Activated B cell treated with CpG ODN at 0.5 μM for 24 hours (primary cell): ENCODE results near the gene XPA. TPM values are rescaled to one million over a fixed set of nuclear protein-coding genes. Genes with fewer than 3 reads are reported as not detected.

Experiments used
- ATAC-seq: fragments of 200-7000 bp; cut with Tn5 transposase; one replicate; pipeline ENCODE4 v1.10.0; 2021; ENCODE audit warnings: low read depth, mild to moderate bottlenecking, moderate library complexity
- CTCF ChIA-PET: fragments of 350-600 bp; sonication (Branson Sonifier 250); formaldehyde crosslinking; loops from one replicate; lab custom pipeline; 2021; ENCODE audit warnings: antibody characterized with exemption; lab: Charles Lee
- POLR2A ChIA-PET: fragments of 350-600 bp; sonication (Branson Sonifier 250); formaldehyde crosslinking; loops from one replicate; lab custom pipeline; 2021; ENCODE audit warnings: antibody characterized with exemption; lab: Charles Lee
- DNase-seq: peaks from one replicate; pipeline ENCODE4 v3.0.0; 2022
- H3K27ac Mint-ChIP-seq: one replicate; pipeline ENCODE4 v1.8.0; 2020; ENCODE audit warnings: mixed read lengths
- H3K27me3 Mint-ChIP-seq: one replicate; pipeline ENCODE4 v1.8.0; 2021; ENCODE audit warnings: mixed read lengths
- H3K36me3 Mint-ChIP-seq: one replicate; pipeline ENCODE4 v1.8.0; 2021; ENCODE audit warnings: low read depth, mixed read lengths
- H3K4me1 Mint-ChIP-seq: one replicate; pipeline ENCODE4 v1.8.0; 2021; ENCODE audit warnings: mixed read lengths
- H3K4me3 Mint-ChIP-seq: one replicate; pipeline ENCODE4 v1.8.0; 2020; ENCODE audit warnings: mild to moderate bottlenecking, mixed read lengths
- H3K9me3 Mint-ChIP-seq: one replicate; pipeline ENCODE4 v1.8.0; 2020; ENCODE audit warnings: mixed read lengths
- CTCF ChIP-seq: fragments of 200-600 bp; IDR thresholded peaks from one replicate; pipeline ENCODE4 v1.8.0; 2022; ENCODE audit warnings: antibody characterized with exemption, mild to moderate bottlenecking
- intact Hi-C: fragments of 100-400 bp; cut with micrococcal nuclease; formaldehyde crosslinking; loops from one replicate; pipeline ENCODE4 v1.15.1; 2024
- total RNA-seq: library from RNA; stranded (reverse); gene quantifications from 2 replicates; pipeline ENCODE4 v1.2.3, GENCODE V29; 2022

XPA gene
- total RNA-seq, 1 donor from 2014 or later = 18.1 TPM

- H3K36me3 Mint-ChIP-seq = peaks cover 91% of the 10 kb centered on the region
- H3K27me3 Mint-ChIP-seq = no peaks in the 10 kb centered on the region
- intact Hi-C loops = no loop called here
- no peak for ATAC-seq
- POLR2A ChIA-PET = no interaction called here
- peaks cover 2% of the 10 kb centered on the region for H3K4me1 Mint-ChIP-seq
- H3K27ac Mint-ChIP-seq = no peak overlapping the region
- TF ChIP-seq CTCF = no peak
- H3K9me3 Mint-ChIP-seq = no peaks in the 10 kb centered on the region
- CTCF ChIA-PET = interaction anchor here (1.1 kb wide), 1 partner anchor 36 kb away, joined by 3 read pairs; the partner anchor contains the start of gene NCBP1
- DNase-seq = no peak
- H3K4me3 Mint-ChIP-seq = no peak overlapping the region
Observed at GRCh38 chr9:97670586-97670985, 26.6 kb downstream of the XPA start.

- POLR2A ChIA-PET = no interaction called here
- CTCF ChIA-PET = no interaction called here
- Mint-ChIP-seq H3K36me3 (peaks cover 90% of the 10 kb centered on the region), H3K9me3 (no peaks in the 10 kb centered on the region), H3K4me3 (no peak overlapping the region), H3K27ac (no peak overlapping the region), H3K4me1 (peaks cover 2% of the 10 kb centered on the region), H3K27me3 (no peaks in the 10 kb centered on the region)
- no peak for TF ChIP-seq CTCF
- ATAC-seq (no peak), DNase-seq (no peak)
- intact Hi-C loops = no loop called here
Observed at GRCh38 chr9:97668485-97668884, 28.7 kb downstream of the XPA start.

GRCh38 chr9:97666907-97667686 lies 30.0 kb downstream of the XPA start:
- Mint-ChIP-seq H3K27ac (peak overlapping the region; percentile 1), H3K4me1 (peaks cover 2% of the 10 kb centered on the region), H3K4me3 (no peak overlapping the region), H3K27me3 (no peaks in the 10 kb centered on the region), H3K36me3 (peaks cover 92% of the 10 kb centered on the region), H3K9me3 (no peaks in the 10 kb centered on the region)
- ATAC-seq (no peak), DNase-seq (no peak)
- ChIA-PET POLR2A (no interaction called here), CTCF (interaction anchor here (1.0 kb wide), 1 partner anchor 13 kb away, joined by 3 read pairs; no protein-coding TSS in a partner anchor)
- no peak for TF ChIP-seq CTCF
- intact Hi-C loops = no loop called here

GRCh38 chr9:97665742-97666141 lies 31.4 kb downstream of the XPA start:
- CTCF ChIA-PET = no interaction called here
- H3K4me3 Mint-ChIP-seq = no peak overlapping the region
- peaks cover 88% of the 10 kb centered on the region for H3K36me3 Mint-ChIP-seq
- H3K27me3 Mint-ChIP-seq = no peaks in the 10 kb centered on the region
- intact Hi-C loops = no loop called here
- no peak for DNase-seq
- no peak overlapping the region for H3K27ac Mint-ChIP-seq
- no peaks in the 10 kb centered on the region for H3K9me3 Mint-ChIP-seq
- no peak for ATAC-seq
- H3K4me1 Mint-ChIP-seq = peaks cover 2% of the 10 kb centered on the region
- TF ChIP-seq CTCF = no peak
- POLR2A ChIA-PET = no interaction called here

GRCh38 chr9:97660847-97661246 lies 36.3 kb downstream of the XPA start:
- Mint-ChIP-seq H3K4me1 (peaks cover 9% of the 10 kb centered on the region), H3K4me3 (no peak overlapping the region), H3K36me3 (peaks cover 89% of the 10 kb centered on the region), H3K27me3 (no peaks in the 10 kb centered on the region), H3K9me3 (no peaks in the 10 kb centered on the region), H3K27ac (no peak overlapping the region)
- DNase-seq (no peak), ATAC-seq (no peak)
- no peak for TF ChIP-seq CTCF
- CTCF ChIA-PET = no interaction called here
- POLR2A ChIA-PET = interaction anchor here (1.1 kb wide), 1 partner anchor 27 kb away, joined by 3 read pairs; the partner anchor contains the start of genes NCBP1 and TSTD2
- intact Hi-C loops = no loop called here
